OCI-LY7 (cell line): ENCODE results near the gene ZNRF1. TPM values are rescaled to one million over a fixed set of nuclear protein-coding genes. Genes with fewer than 3 reads are reported as not detected.
"Not testable (repeated sequence)": the region's sequence is repeated elsewhere in the genome, so short reads cannot be mapped to it uniquely, and the experiment has no call there.

Experiments used
- BruUV-seq: library from RNA; stranded (reverse); fragments of 400-500 nt; replicated peaks from 2 replicates; lab custom pipeline; 2021; lab: Mats Ljungman, UMichigan
- CTCF ChIA-PET: fragments of 300-600 bp; sonication (Branson Sonifier 250); formaldehyde crosslinking; loops from one replicate; lab custom pipeline; 2022; ENCODE audit warnings: antibody characterized with exemption; ENCODE audit not compliant: unreplicated experiment; lab: Charles Lee
- POLR2A ChIA-PET: fragments of 300-600 bp; sonication (Branson Sonifier 250); formaldehyde crosslinking; loops from one replicate; lab custom pipeline; 2022; ENCODE audit warnings: antibody characterized with exemption; lab: Charles Lee
- DNase-seq: peaks from one replicate; pipeline ENCODE4 v3.0.0-alpha.2; 2015; ENCODE audit warnings: low spot score
- H2AFZ ChIP-seq: fragments of 200-600 bp; sonication (generic), shearing (Covaris generic); 2 replicates; pipeline ENCODE4 v1.6.1; 2014; ENCODE audit warnings: mild to moderate bottlenecking, antibody characterized with exemption, low read length, moderate library complexity
- H3K27ac ChIP-seq: fragments of 200-600 bp; sonication (generic); 2 replicates; pipeline ENCODE4 v1.5.1; 2014; ENCODE audit warnings: mixed run types, low read depth, mild to moderate bottlenecking, moderate library complexity, low read length, inconsistent platforms; ENCODE audit not compliant: poor library complexity, severe bottlenecking
- H3K36me3 ChIP-seq: fragments of 200-600 bp; sonication (generic); 2 replicates; pipeline ENCODE4 v1.6.1; 2014; ENCODE audit warnings: mild to moderate bottlenecking, antibody characterized with exemption, low read length, moderate library complexity, mixed read lengths; ENCODE audit not compliant: insufficient read depth
- H3K4me1 ChIP-seq: fragments of 200-600 bp; sonication (generic); 2 replicates; pipeline ENCODE4 v1.5.1; 2014; ENCODE audit warnings: mild to moderate bottlenecking, low read length; ENCODE audit not compliant: insufficient read depth, poor library complexity, severe bottlenecking
- H3K4me2 ChIP-seq: fragments of 200-600 bp; sonication (generic); 2 replicates; pipeline ENCODE4 v1.6.1; 2014; ENCODE audit warnings: mild to moderate bottlenecking, low read length
- H3K4me3 ChIP-seq: fragments of 200-600 bp; sonication (generic); 2 replicates; pipeline ENCODE4 v1.5.1; 2014; ENCODE audit warnings: mild to moderate bottlenecking, low read depth, low read length; ENCODE audit not compliant: poor library complexity, severe bottlenecking
- H3K79me2 ChIP-seq: fragments of 200-600 bp; sonication (generic); 2 replicates; pipeline ENCODE4 v1.6.1; 2016; ENCODE audit warnings: low read depth, mild to moderate bottlenecking, low read length, moderate library complexity, mixed read lengths; ENCODE audit not compliant: insufficient read depth
- H3K9me2 ChIP-seq: fragments of 200-600 bp; sonication (generic); 2 replicates; pipeline ENCODE4 v1.6.1; 2016; ENCODE audit warnings: mild to moderate bottlenecking, low read length, mixed read lengths; ENCODE audit not compliant: insufficient read depth
- H3K9me3 ChIP-seq: fragments of 200-600 bp; sonication (generic); 2 replicates; pipeline ENCODE4 v1.6.1; 2014; ENCODE audit warnings: mild to moderate bottlenecking, mixed run types, low read length, mixed read lengths
- H4K20me1 ChIP-seq: fragments of 200-600 bp; sonication (generic); 2 replicates; pipeline ENCODE4 v1.6.1; 2014; ENCODE audit warnings: mild to moderate bottlenecking, antibody characterized with exemption, low read length, moderate library complexity, mixed read lengths; ENCODE audit not compliant: insufficient read depth
- CTCF ChIP-seq: fragments of 200-600 bp; sonication (generic); conservative IDR thresholded peaks from 2 replicates; pipeline ENCODE4 v1.5.1; 2014; ENCODE audit warnings: mild to moderate bottlenecking, antibody characterized with exemption, low read length, moderate library complexity, mixed read lengths
- EZH2phosphoT487 ChIP-seq: fragments of 200-600 bp; sonication (generic); IDR thresholded peaks from 2 replicates; pipeline ENCODE4 v1.6.1; 2018; ENCODE audit warnings: low read depth, borderline replicate concordance, mild to moderate bottlenecking, mixed run types, antibody characterized with exemption, low read length, moderate library complexity, mixed read lengths
- intact Hi-C: fragments of 100-400 bp; cut with micrococcal nuclease; formaldehyde crosslinking; loops from one replicate; pipeline ENCODE4 v1.10.0; 2022; ENCODE audit not compliant: unreplicated experiment
- total RNA-seq, 2 experiments: library from RNA; depleted of rRNA in 1 of 2; stranded (reverse); fragments of >200 nt in 1 of 2; shearing (Covaris generic) in 1 of 2; gene quantifications; 2 replicates each; pipeline ENCODE4 v1.2.3, GENCODE V29; 2014 to 2022

Gene ZNRF1
- total RNA-seq, 2 experiments from 2014 or later, result 11.8 to 23.7 TPM

GRCh38 chr16:75122609-75123008 is 123.8 kb downstream of the ZNRF1 start:
- Histone ChIP-seq H3K9me3 (peaks cover 20% of the 10 kb centered on the region), H3K79me2 (no peaks in the 10 kb centered on the region), H3K4me2 (no peak overlapping the region), H3K27ac (no peak overlapping the region), H3K9me2 (no peaks in the 10 kb centered on the region), H4K20me1 (no peaks in the 10 kb centered on the region), H3K36me3 (no peaks in the 10 kb centered on the region), H3K4me3 (no peak overlapping the region), H3K4me1 (no peaks in the 10 kb centered on the region), H2AFZ (no peak overlapping the region)
- intact Hi-C loops, result no loop called here
- no peak for DNase-seq
- TF ChIP-seq CTCF (no peak), EZH2phosphoT487 (no peak)
- CTCF ChIA-PET, result no interaction called here
- no TSS peak for BruUV-seq
- POLR2A ChIA-PET, result interaction anchor here (1.0 kb wide), 1 partner anchor 14 kb away, joined by 3 read pairs; no protein-coding TSS in a partner anchor

- no TSS peak for BruUV-seq
- TF ChIP-seq CTCF, result no peak
- H3K27ac ChIP-seq, result no peak overlapping the region
- no peaks in the 10 kb centered on the region for H3K79me2 ChIP-seq
- ChIA-PET CTCF (no interaction called here), POLR2A (no interaction called here)
- H3K4me3 ChIP-seq, result no peak overlapping the region
- H2AFZ ChIP-seq, result no peak overlapping the region
- no peak for DNase-seq
- no peaks in the 10 kb centered on the region for H3K36me3 ChIP-seq
- H3K9me3 ChIP-seq, result peaks cover 18% of the 10 kb centered on the region
- H3K4me2 ChIP-seq, result no peak overlapping the region
- H3K9me2 ChIP-seq, result no peaks in the 10 kb centered on the region
- intact Hi-C loops, result no loop called here
- no peaks in the 10 kb centered on the region for H4K20me1 ChIP-seq
- H3K4me1 ChIP-seq, result no peaks in the 10 kb centered on the region
These were observed 129.0 kb downstream of the ZNRF1 start for GRCh38 chr16:75127713-75128415.

- H3K4me1 ChIP-seq, H2AFZ ChIP-seq, DNase-seq, BruUV-seq, H3K4me2 ChIP-seq, H3K4me3 ChIP-seq, CTCF ChIA-PET, H3K79me2 ChIP-seq, H3K27ac ChIP-seq, H3K36me3 ChIP-seq, H4K20me1 ChIP-seq, H3K9me2 ChIP-seq, intact Hi-C loops: not testable (repeated sequence)
- POLR2A ChIA-PET, result interaction anchor here (0.6 to 0.8 kb wide), 2 partner anchors 12 to 122 kb away, joined by 3 read pairs; no protein-coding TSS in a partner anchor
- peaks cover 18% of the 10 kb centered on the region for H3K9me3 ChIP-seq
These were observed 130.8 kb downstream of the ZNRF1 start for GRCh38 chr16:75129421-75130149.
